IMR-90 (cell line): Measurements from ENCODE around the gene TMBIM1. TPM values are rescaled to one million over a fixed set of nuclear protein-coding genes. Genes with fewer than 3 reads are reported as not detected.

Experiments used
- ATAC-seq: fragments of 200-7000 bp; cut with Tn5 transposase; 2 replicates; pipeline ENCODE4 v1.9.1; 2020; ENCODE audit warnings: low read depth, mild to moderate bottlenecking, moderate library complexity
- BruUV-seq: library from RNA; stranded (reverse); fragments of 400-500 nt; replicated peaks from 2 replicates; lab custom pipeline; 2021; lab: Mats Ljungman, UMichigan
- CTCF ChIA-PET: fragments of 300-600 bp; formaldehyde crosslinking; extraction: SDS; loops from one replicate; lab custom pipeline; 2021; ENCODE audit warnings: antibody characterized with exemption; lab: Yijun Ruan, JAX
- POLR2A ChIA-PET: fragments of 300-600 bp; sonication (Branson Sonifier 250); formaldehyde crosslinking; loops from one replicate; lab custom pipeline; 2022; ENCODE audit warnings: antibody characterized with exemption; ENCODE audit not compliant: unreplicated experiment; lab: Charles Lee
- DNase-seq: peaks from one replicate; pipeline ENCODE4 v3.0.0; 2013
- H2AFZ ChIP-seq: replicated peaks from 2 replicates; pipeline ENCODE3; 2013; ENCODE audit warnings: low read length, mild to moderate bottlenecking; ENCODE audit not compliant: poor library complexity
- H2AK5ac ChIP-seq: 2 replicates; pipeline ENCODE4 v1.6.1; 2013; ENCODE audit warnings: low read depth, low read length, inconsistent platforms
- H2AK9ac ChIP-seq: replicated peaks from 2 replicates; pipeline ENCODE3; 2013; ENCODE audit warnings: mild to moderate bottlenecking, low read depth, low read length, moderate library complexity; ENCODE audit not compliant: poor library complexity
- H2BK120ac ChIP-seq: 2 replicates; pipeline ENCODE4 v1.6.1; 2013; ENCODE audit warnings: low read depth, low read length, inconsistent platforms
- H2BK15ac ChIP-seq: 3 replicates; pipeline ENCODE4 v1.6.1; 2013; ENCODE audit warnings: low read depth, low read length, inconsistent platforms
- H2BK20ac ChIP-seq: 2 replicates; pipeline ENCODE4 v1.6.1; 2013; ENCODE audit warnings: low read depth, mild to moderate bottlenecking, inconsistent platforms, low read length, moderate library complexity
- H2BK5ac ChIP-seq: 2 replicates; pipeline ENCODE4 v1.6.1; 2013; ENCODE audit warnings: mild to moderate bottlenecking, low read depth, low read length, inconsistent platforms; ENCODE audit not compliant: poor library complexity, severe bottlenecking
- H3K14ac ChIP-seq: replicated peaks from 2 replicates; pipeline ENCODE4 v1.6.1; 2013; ENCODE audit warnings: low read depth, low read length, inconsistent platforms
- H3K18ac ChIP-seq: 2 replicates; pipeline ENCODE4 v1.6.1; 2013; ENCODE audit warnings: low read depth, low read length, control low read depth
- H3K23ac ChIP-seq: 2 replicates; pipeline ENCODE4 v1.6.1; 2013; ENCODE audit warnings: low read depth, low read length, inconsistent platforms
- H3K27ac ChIP-seq: 2 replicates; pipeline ENCODE4 v1.5.1; 2013; ENCODE audit warnings: mild to moderate bottlenecking, control low read depth, low read length; ENCODE audit not compliant: insufficient read depth
- H3K27me3 ChIP-seq: 2 replicates; pipeline ENCODE4 v1.6.1; 2013; ENCODE audit warnings: low read length; ENCODE audit not compliant: control insufficient read depth, insufficient read depth
- H3K36me3 ChIP-seq: 2 replicates; pipeline ENCODE4 v1.6.1; 2013; ENCODE audit warnings: low read length, mixed read lengths; ENCODE audit not compliant: control insufficient read depth, insufficient read depth
- H3K4ac ChIP-seq: 2 replicates; pipeline ENCODE4 v1.6.1; 2013; ENCODE audit warnings: low read depth, low read length, inconsistent platforms
- H3K4me1 ChIP-seq: 2 replicates; pipeline ENCODE4 v1.6.1; 2013; ENCODE audit warnings: low read length, mixed read lengths; ENCODE audit not compliant: control insufficient read depth, insufficient read depth
- H3K4me2 ChIP-seq: 2 replicates; pipeline ENCODE4 v1.6.1; 2013; ENCODE audit warnings: low read depth, mild to moderate bottlenecking, control low read depth, low read length, moderate library complexity
- H3K4me3 ChIP-seq: 2 replicates; pipeline ENCODE4 v1.5.1; 2013; ENCODE audit warnings: low read depth, mild to moderate bottlenecking, control low read depth, low read length, moderate library complexity; ENCODE audit not compliant: insufficient read depth
- H3K56ac ChIP-seq: 2 replicates; pipeline ENCODE4 v1.6.1; 2013; ENCODE audit warnings: low read length, inconsistent platforms; ENCODE audit not compliant: insufficient read depth; ENCODE audit errors: extremely low read depth
- H3K79me1 ChIP-seq, 2 experiments: 2 replicates each; pipeline ENCODE4 v1.6.1; 2013; ENCODE audit warnings: low read length in 2 of 2, inconsistent platforms in 1 of 2, low read depth in 1 of 2
- H3K9ac ChIP-seq: 2 replicates; pipeline ENCODE4 v1.6.1; 2013; ENCODE audit warnings: low read depth, low read length, control low read depth
- H3K9me1 ChIP-seq: 2 replicates; pipeline ENCODE4 v1.6.1; 2013; ENCODE audit warnings: low read length, inconsistent platforms; ENCODE audit not compliant: insufficient read depth
- H3K9me3 ChIP-seq: 2 replicates; pipeline ENCODE4 v1.6.1; 2013; ENCODE audit warnings: low read length; ENCODE audit not compliant: control insufficient read depth, insufficient read depth
- H4K20me1 ChIP-seq: 2 replicates; pipeline ENCODE4 v1.6.1; 2013; ENCODE audit warnings: low read length, inconsistent platforms; ENCODE audit not compliant: insufficient read depth
- H4K5ac ChIP-seq: 2 replicates; pipeline ENCODE4 v1.6.1; 2013; ENCODE audit warnings: mild to moderate bottlenecking, low read depth, low read length, control low read depth
- H4K8ac ChIP-seq, 2 experiments: 2 replicates each; pipeline ENCODE4 v1.6.1; 2013; ENCODE audit warnings: low read depth in 2 of 2, low read length in 2 of 2, control low read depth in 1 of 2, inconsistent platforms in 1 of 2
- H4K91ac ChIP-seq: 2 replicates; pipeline ENCODE4 v1.6.1; 2013; ENCODE audit warnings: low read depth, low read length, inconsistent platforms; ENCODE audit not compliant: insufficient read depth
- CTCF ChIP-seq: conservative IDR thresholded peaks from 2 replicates; pipeline ENCODE4 v1.5.1; 2012; ENCODE audit warnings: mild to moderate bottlenecking, low read depth, low read length, improper control_type of control experiment
- POLR2A ChIP-seq: IDR thresholded peaks from 2 replicates; pipeline ENCODE4 v1.6.1; 2012; ENCODE audit warnings: mild to moderate bottlenecking, low read depth, low read length
- RAD21 ChIP-seq: IDR thresholded peaks from 2 replicates; pipeline ENCODE4 v1.6.1; 2012; ENCODE audit warnings: low read length, improper control_type of control experiment
- SMC3 ChIP-seq: fragments of 150-350 bp; IDR thresholded peaks from 2 replicates; pipeline ENCODE4 v1.6.1; 2016; ENCODE audit warnings: low read depth, mild to moderate bottlenecking, antibody characterized with exemption, low read length, moderate library complexity
- WGBS, 2 experiments: methylation state at CpG; one replicate each; pipeline versions ENCODE4 v1.1.5 to v1.1.7; 2013; ENCODE audit warnings: missing lambda C conversion rate in 2 of 2; ENCODE audit not compliant: insufficient read length in 1 of 2; ENCODE audit errors: extremely low coverage in 2 of 2; 5-methylcytosine and 5-hydroxymethylcytosine counted together
- dilution Hi-C: fragments of 300-500 bp; cut with HindIII; formaldehyde crosslinking; loops from one replicate; pipeline ENCODE4 v1.14.3; 2018; ENCODE audit warnings: low sequenced_read_pairs; ENCODE audit not compliant: unreplicated experiment
- in situ Hi-C: fragments of 300-500 bp; cut with MboI; formaldehyde crosslinking; loops from 3 replicates; pipeline ENCODE4 v1.14.3; 2019; ENCODE audit warnings: low sequenced_read_pairs, inconsistent platforms, mixed read lengths
- intact Hi-C: fragments of 100-400 bp; cut with micrococcal nuclease; formaldehyde crosslinking; loops from 2 replicates; pipeline ENCODE4 v1.10.0; 2022
- polyA plus RNA-seq, 3 experiments: library from polyadenylated mRNA; depleted of rRNA; stranded (reverse); fragments of >200 nt; gene quantifications; 2 replicates each; pipeline ENCODE4 v1.2.3, GENCODE V29; 2012; ENCODE audit warnings: low replicate concordance in 1 of 3
- total RNA-seq: library from RNA; depleted of rRNA; stranded (reverse); fragments of >200 nt; gene quantifications from 2 replicates; pipeline ENCODE4 v1.2.3, GENCODE V29; 2012

The TMBIM1 gene
- total and polyA plus RNA-seq, 2 of the 4 experiments (the other 2 are of a cell fraction): 84.6 to 102 TPM

- TF ChIP-seq SMC3: no peak
These were observed 15.2 kb upstream of the TMBIM1 start (continued) for GRCh38 chr2:218307415-218308090.

DNA sequence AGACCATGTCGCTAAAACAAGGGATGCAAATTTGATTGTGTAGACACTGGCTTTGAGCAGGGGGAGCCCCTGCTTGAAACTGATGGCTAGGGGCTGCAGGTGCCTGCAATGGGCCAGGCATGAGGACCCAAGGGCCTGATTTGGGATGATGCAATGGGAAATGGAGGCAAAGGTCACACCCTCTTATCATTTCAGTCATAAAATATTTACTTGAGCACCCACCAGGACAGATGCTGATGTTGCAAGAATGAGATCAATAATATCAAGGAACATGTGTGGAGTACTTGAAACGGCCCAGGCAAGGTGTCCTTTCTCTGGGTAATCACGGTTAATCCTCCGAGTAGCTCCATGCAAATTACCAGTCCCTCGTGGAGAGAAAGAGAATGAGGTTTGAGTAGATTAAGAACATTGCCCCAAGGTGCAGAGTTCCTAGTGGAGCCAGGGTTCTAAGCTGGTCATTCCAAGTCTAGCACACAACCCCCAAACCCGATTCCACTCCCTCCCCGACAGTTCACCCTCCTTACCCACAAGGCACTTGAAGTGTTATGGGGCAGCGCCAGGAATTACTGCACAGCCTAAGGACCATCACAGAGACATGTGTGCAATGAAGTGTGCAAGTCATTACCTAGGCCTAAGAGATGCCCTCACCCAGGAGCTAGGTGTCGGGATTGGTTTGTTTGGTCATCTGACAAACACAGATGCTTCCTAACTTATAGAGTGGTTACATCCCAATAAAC lies 14.0 kb upstream of the TMBIM1 start:
- H3K56ac ChIP-seq: no peak overlapping the region
- H3K9me3 ChIP-seq: no peaks in the 10 kb centered on the region
- no peak overlapping the region for H3K27ac ChIP-seq
- POLR2A ChIA-PET: no interaction called here
- BruUV-seq: no TSS peak
- H3K9ac ChIP-seq: no peak overlapping the region
- ATAC-seq (no peak), DNase-seq (no peak)
- H2BK15ac ChIP-seq: no peak overlapping the region
- H4K5ac ChIP-seq: no peak overlapping the region
- H2BK5ac ChIP-seq: no peak overlapping the region
- no peak overlapping the region for H3K18ac ChIP-seq
- CTCF ChIA-PET: no interaction called here
- dilution Hi-C loops (no loop called here), in situ Hi-C loops (loop anchor here (5.0 to 10.0 kb wide), 2 partner anchors 81 to 158 kb away; no protein-coding TSS in a partner anchor), intact Hi-C loops (no loop called here)
- no peak overlapping the region for H3K14ac ChIP-seq
- H3K27me3 ChIP-seq: no peaks in the 10 kb centered on the region; the same call in 1 of the 2 replicates
- no peaks in the 10 kb centered on the region for H3K9me1 ChIP-seq
- no peaks in the 10 kb centered on the region; the same call in 1 of the 2 replicates for H3K4me1 ChIP-seq
- H3K4ac ChIP-seq: no peak overlapping the region
- H2AK9ac ChIP-seq: no peak overlapping the region
- no peaks in the 10 kb centered on the region for H4K20me1 ChIP-seq
- WGBS, 2 experiments: no CpG with 5 or more reads among the region's 9 CpGs
- no peak overlapping the region for H3K23ac ChIP-seq
- TF ChIP-seq SMC3: no peak
- TF ChIP-seq POLR2A: no peak
- TF ChIP-seq RAD21: no peak
- TF ChIP-seq CTCF: no peak
- H3K4me3 ChIP-seq: no peak overlapping the region
- no peak overlapping the region for H2BK20ac ChIP-seq
- H2AFZ ChIP-seq: no peak overlapping the region
- H3K36me3 ChIP-seq: no peaks in the 10 kb centered on the region
- no peak overlapping the region for H2AK5ac ChIP-seq
- no peak overlapping the region for H4K8ac ChIP-seq
- no peaks in the 10 kb centered on the region for H3K79me1 ChIP-seq
- no peak overlapping the region for H2BK120ac ChIP-seq
- H4K91ac ChIP-seq: no peak overlapping the region
- H3K4me2 ChIP-seq: no peak overlapping the region
